Activated naive CD4-positive, alpha-beta T cell treated with anti-CD3 and anti-CD28 coated beads, Interleukin-2, amount 50 U/mL, for 72 hours (primary cell): ENCODE results near the gene ECE1. TPM values are rescaled to one million over a fixed set of nuclear protein-coding genes. Genes with fewer than 3 reads are reported as not detected.

Source experiments
- ATAC-seq, 2 donors: fragments of 150-1000 bp; cut with Tn5 transposase; 2 replicates each; pipeline ENCODE4 v1.10.0; 2021; ENCODE audit warnings: mild to moderate bottlenecking in 2 of 2, moderate library complexity in 2 of 2
- DNase-seq, 2 donors: peaks; one replicate each; pipeline ENCODE4 v3.0.0; 2021 to 2022; ENCODE audit warnings: low spot score in 2 of 2
- H3K27ac Mint-ChIP-seq, 2 donors: one replicate each; pipeline ENCODE4 v1.8.0; 2022; ENCODE audit warnings: mild to moderate bottlenecking in 2 of 2, mixed read lengths in 2 of 2
- H3K36me3 Mint-ChIP-seq, 2 donors: one replicate each; pipeline ENCODE4 v1.8.0; 2022; ENCODE audit warnings: mixed read lengths in 2 of 2
- H3K9me3 Mint-ChIP-seq, 2 donors: one replicate each; pipeline ENCODE4 v1.8.0; 2022; ENCODE audit warnings: mixed read lengths in 2 of 2
- total RNA-seq, 2 donors: library from RNA; stranded (reverse); gene quantifications; one replicate each; pipeline ENCODE4 v1.2.3, GENCODE V29; 2022

ECE1 gene
- total RNA-seq, 2 donors from 2014 or later: 111 to 118 TPM

- H3K36me3 Mint-ChIP-seq: peaks cover 0 to 10% of the 10 kb centered on the region in 2 donors
- DNase-seq: no peak
- no peak for ATAC-seq
- no peak overlapping the region for H3K27ac Mint-ChIP-seq
- no peaks in the 10 kb centered on the region for H3K9me3 Mint-ChIP-seq
These were observed 26.9 kb upstream of the ECE1 start for GRCh38 chr1:21317035-21317689.

- Mint-ChIP-seq H3K9me3 (no peaks in the 10 kb centered on the region), H3K36me3 (peaks cover 9 to 20% of the 10 kb centered on the region in 2 donors), H3K27ac (no peak overlapping the region)
- ATAC-seq (no peak), DNase-seq (no peak)
These were observed 24.6 kb upstream of the ECE1 start for GRCh38 chr1:21314743-21315396.

GRCh38 chr1:21313886-21314721, 23.8 kb upstream of the ECE1 start:
- peaks cover 9 to 20% of the 10 kb centered on the region in 2 donors for H3K36me3 Mint-ChIP-seq
- H3K9me3 Mint-ChIP-seq: no peaks in the 10 kb centered on the region
- no peak for DNase-seq
- peak overlapping the region in 1 of 2 donors; percentile 29 for H3K27ac Mint-ChIP-seq
- ATAC-seq: no peak

- peak overlapping the region in 1 of 2 donors; percentile 72 for H3K27ac Mint-ChIP-seq
- peaks cover 9 to 20% of the 10 kb centered on the region in 2 donors for H3K36me3 Mint-ChIP-seq
- H3K9me3 Mint-ChIP-seq: no peaks in the 10 kb centered on the region
- DNase-seq (no peak), ATAC-seq (no peak)
These were observed 23.1 kb upstream of the ECE1 start for GRCh38 chr1:21313203-21313885.

- peaks cover 9 to 15% of the 10 kb centered on the region in 2 donors for H3K36me3 Mint-ChIP-seq
- no peaks in the 10 kb centered on the region for H3K9me3 Mint-ChIP-seq
- H3K27ac Mint-ChIP-seq: no peak overlapping the region
- no peak for DNase-seq
- no peak for ATAC-seq
These were observed 22.2 kb upstream of the ECE1 start for GRCh38 chr1:21312407-21312992.

- peaks cover 9 to 10% of the 10 kb centered on the region in 2 donors for H3K36me3 Mint-ChIP-seq
- H3K9me3 Mint-ChIP-seq: no peaks in the 10 kb centered on the region
- DNase-seq: no peak
- H3K27ac Mint-ChIP-seq: peak overlapping the region; percentile 29 to 45
- no peak for ATAC-seq
These were observed 20.8 kb upstream of the ECE1 start for GRCh38 chr1:21311016-21311415.

GRCh38 chr1:21308847-21309652, 18.8 kb upstream of the ECE1 start:
- Mint-ChIP-seq H3K36me3 (peaks cover 9 to 10% of the 10 kb centered on the region in 2 donors), H3K9me3 (no peaks in the 10 kb centered on the region), H3K27ac (peak overlapping the region in 1 of 2 donors; percentile 72)
- ATAC-seq (peak in 1 of 2 donors; percentile 52), DNase-seq (no peak)

- no peak for ATAC-seq
- peaks cover 9 to 10% of the 10 kb centered on the region in 2 donors for H3K36me3 Mint-ChIP-seq
- no peak for DNase-seq
- peak overlapping the region; percentile 22 to 77 for H3K27ac Mint-ChIP-seq
- no peaks in the 10 kb centered on the region for H3K9me3 Mint-ChIP-seq
These were observed 18.1 kb upstream of the ECE1 start for GRCh38 chr1:21308330-21308729.

- DNase-seq (no peak), ATAC-seq (peak; percentile 6 to 53)
- no peaks in the 10 kb centered on the region for H3K9me3 Mint-ChIP-seq
- H3K27ac Mint-ChIP-seq: peak overlapping the region; percentile 22 to 77
- peaks cover 9 to 10% of the 10 kb centered on the region in 2 donors for H3K36me3 Mint-ChIP-seq
These were observed 17.5 kb upstream of the ECE1 start for GRCh38 chr1:21307663-21308305.

- ATAC-seq (peak in 1 of 2 donors; percentile 21), DNase-seq (no peak)
- Mint-ChIP-seq H3K36me3 (peaks cover 9 to 10% of the 10 kb centered on the region in 2 donors), H3K9me3 (no peaks in the 10 kb centered on the region), H3K27ac (peak overlapping the region; percentile 22 to 77)
These were observed 16.9 kb upstream of the ECE1 start for GRCh38 chr1:21307210-21307609.

- Mint-ChIP-seq H3K27ac (no peak overlapping the region), H3K9me3 (no peaks in the 10 kb centered on the region), H3K36me3 (peaks cover 6% of the 10 kb centered on the region in 2 donors)
- DNase-seq (no peak), ATAC-seq (no peak)
These were observed 15.6 kb upstream of the ECE1 start for GRCh38 chr1:21305900-21306189.

- no peak overlapping the region for H3K27ac Mint-ChIP-seq
These were observed 15.1 kb upstream of the ECE1 start for GRCh38 chr1:21305155-21305899.

GRCh38 chr1:21304488-21304887, 14.2 kb upstream of the ECE1 start:
- ATAC-seq: no peak
- H3K27ac Mint-ChIP-seq: no peak overlapping the region

More at GRCh38 chr1:21305155-21305899, 15.1 kb upstream of the ECE1 start:
- Mint-ChIP-seq H3K36me3 (peaks cover under 1% of the 10 kb centered on the region in 2 donors), H3K9me3 (no peaks in the 10 kb centered on the region)
- ATAC-seq (no peak), DNase-seq (no peak)

GRCh38 chr1:21302747-21303715, 12.8 kb upstream of the ECE1 start:
- ATAC-seq (no peak), DNase-seq (no peak)
- H3K27ac Mint-ChIP-seq: peak overlapping the region; percentile 46 to 52
- H3K9me3 Mint-ChIP-seq: no peaks in the 10 kb centered on the region
- peaks cover 4 to 9% of the 10 kb centered on the region in 2 donors for H3K36me3 Mint-ChIP-seq

More at GRCh38 chr1:21304488-21304887, 14.2 kb upstream of the ECE1 start:
- Mint-ChIP-seq H3K36me3 (no peaks in the 10 kb centered on the region), H3K9me3 (no peaks in the 10 kb centered on the region)
- no peak for DNase-seq
